GM19328 (cell line): ENCODE measurements around the gene SPSB4.

Experiments used
- ATAC-seq: cut with Tn5 transposase; IDR thresholded peaks from one replicate; pipeline ENCODE4 v1.9.1; 2021; ENCODE audit warnings: mild to moderate bottlenecking, moderate library complexity; ENCODE audit not compliant: unreplicated experiment

The SPSB4 gene

DNA sequence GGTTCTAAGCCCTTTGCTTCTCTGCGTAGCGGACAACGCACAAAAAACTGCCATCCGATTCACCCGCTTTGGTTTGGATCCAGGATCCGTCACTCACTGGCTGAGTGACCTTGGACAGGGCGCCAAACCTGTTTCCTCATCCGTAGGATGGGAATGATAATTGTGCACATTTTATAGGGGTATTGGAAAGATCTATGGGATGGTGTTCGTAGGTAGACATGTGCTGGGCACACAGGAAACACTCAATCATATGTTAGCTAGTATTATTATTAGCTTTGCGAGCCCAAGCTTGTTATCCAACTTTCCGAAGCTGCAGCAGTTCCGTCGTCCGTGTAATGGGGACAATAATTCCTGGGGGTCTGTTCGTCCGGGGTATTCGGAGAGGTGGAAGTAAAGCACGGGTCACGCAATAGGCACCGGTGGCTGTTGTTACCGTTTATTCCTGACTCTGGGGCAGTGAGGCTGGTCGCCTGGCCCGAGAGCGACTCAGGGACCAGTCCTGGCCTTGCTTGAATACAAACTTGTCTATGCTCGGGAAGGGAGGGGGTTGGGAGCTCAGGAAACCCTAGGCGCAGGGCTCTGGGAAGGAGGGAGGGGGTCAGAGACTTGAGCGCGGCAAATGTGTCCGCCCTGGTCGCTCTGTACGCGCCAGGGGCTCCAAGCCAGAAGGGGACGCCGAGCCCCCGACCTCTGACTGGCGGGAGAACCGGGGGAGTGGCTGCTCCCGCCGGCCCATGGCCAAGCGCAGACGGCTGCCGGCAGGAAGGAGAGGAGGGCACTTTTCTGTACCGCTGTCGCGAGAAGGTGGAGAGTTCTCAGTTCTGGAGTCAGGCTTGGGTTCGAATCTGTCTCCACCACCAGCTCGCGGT lies 1.3 kb downstream of the SPSB4 start:
- ATAC-seq: no peak

DNA sequence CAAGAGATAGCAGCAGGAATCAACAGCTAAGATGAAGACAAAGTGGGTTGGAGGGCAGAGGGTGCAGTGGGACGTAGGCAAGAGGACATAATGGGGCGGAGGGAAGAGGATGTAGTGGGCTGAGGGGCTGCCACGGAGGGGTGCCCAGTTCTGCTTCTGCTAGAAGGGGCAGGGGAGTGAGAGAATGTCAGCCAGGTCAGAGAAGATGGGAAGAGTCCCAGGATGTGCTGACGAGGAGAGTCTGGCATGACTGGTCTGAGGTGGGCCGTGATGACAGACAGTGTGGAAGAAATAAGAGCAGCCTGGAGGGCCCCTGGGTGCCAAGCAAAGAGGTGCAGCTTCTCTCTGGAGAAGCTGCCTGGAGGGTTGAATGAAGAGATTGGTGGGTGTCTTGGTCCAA lies 4.0 kb downstream of the SPSB4 start:
- ATAC-seq: no peak

- no peak for ATAC-seq
Measured at GRCh38 chr3:141055536-141056445, 4.6 kb downstream of the SPSB4 start.

- no peak for ATAC-seq
Measured at GRCh38 chr3:141056751-141057171, 5.6 kb downstream of the SPSB4 start.

- no peak for ATAC-seq
Measured at GRCh38 chr3:141057436-141057835, 6.3 kb downstream of the SPSB4 start.

DNA sequence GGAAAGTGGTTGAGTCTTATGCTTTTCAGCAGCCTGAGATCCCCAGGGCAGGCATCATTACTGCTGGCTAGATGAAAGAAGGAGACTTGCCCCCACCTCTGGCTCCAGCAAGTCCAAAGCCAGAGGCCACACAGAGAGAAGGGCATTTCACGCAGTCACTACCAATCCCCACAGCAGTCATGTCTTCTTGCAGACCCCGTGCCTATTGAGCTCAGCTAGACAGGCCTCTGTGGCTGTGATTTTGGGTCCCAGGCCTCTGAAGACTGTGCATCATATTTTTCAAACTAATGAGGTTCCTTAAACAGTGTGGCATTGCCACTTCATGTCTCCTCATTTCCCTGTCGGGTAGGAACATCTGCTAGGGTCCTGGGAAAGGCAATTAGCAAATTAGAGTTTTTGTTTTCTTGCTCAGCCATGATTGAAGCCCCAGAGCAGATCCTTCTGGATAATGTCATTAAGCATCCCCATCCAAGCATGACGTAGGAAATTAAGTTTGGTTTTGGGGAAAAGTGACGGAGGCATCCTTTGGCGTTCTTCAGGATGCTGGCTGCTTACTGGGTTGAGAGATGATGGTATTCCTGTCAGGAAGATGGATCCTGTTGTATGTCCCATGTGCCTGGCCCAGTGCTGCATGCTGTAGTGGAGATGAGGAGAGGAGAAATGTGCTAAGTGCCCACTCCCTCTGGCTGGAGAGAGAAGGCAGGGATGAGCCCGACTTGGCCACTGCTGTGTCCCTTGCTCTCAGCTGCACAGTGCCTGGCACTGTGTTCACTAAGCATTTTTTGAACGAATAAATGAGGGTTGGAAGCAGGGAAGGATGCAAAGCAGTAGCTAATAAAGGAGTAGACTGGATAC lies 7.0 kb downstream of the SPSB4 start:
- ATAC-seq: no peak

GRCh38 chr3:141058996-141059395 lies 7.8 kb downstream of the SPSB4 start:
- no peak for ATAC-seq

- no peak for ATAC-seq
Measured at GRCh38 chr3:141059816-141060215, 8.7 kb downstream of the SPSB4 start.

GRCh38 chr3:141060327-141060726 lies 9.2 kb downstream of the SPSB4 start:
- ATAC-seq: no peak

DNA sequence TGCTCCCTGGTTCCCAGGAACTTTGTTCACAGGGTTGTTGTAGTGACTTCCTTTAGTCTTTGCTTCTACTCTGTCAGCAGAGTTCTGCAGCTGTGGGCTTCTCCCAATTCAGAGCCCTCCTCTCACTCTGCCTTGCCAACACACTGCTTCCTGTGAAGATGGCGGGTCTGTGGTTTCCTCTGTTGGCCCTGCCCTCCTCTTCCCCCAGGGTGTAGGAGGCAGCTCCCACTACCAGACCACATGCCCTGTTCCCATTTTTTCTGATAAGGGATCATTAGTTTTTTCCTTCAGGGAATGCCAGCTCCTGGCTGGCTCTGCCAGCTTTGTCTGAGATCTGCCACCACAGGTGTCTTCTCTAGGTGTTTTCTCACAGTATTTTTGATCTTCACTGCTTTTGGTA lies 12.7 kb downstream of the SPSB4 start:
- ATAC-seq: no peak

- no peak for ATAC-seq
Measured at GRCh38 chr3:141064255-141064926, 13.2 kb downstream of the SPSB4 start.

GRCh38 chr3:141065258-141065657 lies 14.1 kb downstream of the SPSB4 start:
- no peak for ATAC-seq

DNA sequence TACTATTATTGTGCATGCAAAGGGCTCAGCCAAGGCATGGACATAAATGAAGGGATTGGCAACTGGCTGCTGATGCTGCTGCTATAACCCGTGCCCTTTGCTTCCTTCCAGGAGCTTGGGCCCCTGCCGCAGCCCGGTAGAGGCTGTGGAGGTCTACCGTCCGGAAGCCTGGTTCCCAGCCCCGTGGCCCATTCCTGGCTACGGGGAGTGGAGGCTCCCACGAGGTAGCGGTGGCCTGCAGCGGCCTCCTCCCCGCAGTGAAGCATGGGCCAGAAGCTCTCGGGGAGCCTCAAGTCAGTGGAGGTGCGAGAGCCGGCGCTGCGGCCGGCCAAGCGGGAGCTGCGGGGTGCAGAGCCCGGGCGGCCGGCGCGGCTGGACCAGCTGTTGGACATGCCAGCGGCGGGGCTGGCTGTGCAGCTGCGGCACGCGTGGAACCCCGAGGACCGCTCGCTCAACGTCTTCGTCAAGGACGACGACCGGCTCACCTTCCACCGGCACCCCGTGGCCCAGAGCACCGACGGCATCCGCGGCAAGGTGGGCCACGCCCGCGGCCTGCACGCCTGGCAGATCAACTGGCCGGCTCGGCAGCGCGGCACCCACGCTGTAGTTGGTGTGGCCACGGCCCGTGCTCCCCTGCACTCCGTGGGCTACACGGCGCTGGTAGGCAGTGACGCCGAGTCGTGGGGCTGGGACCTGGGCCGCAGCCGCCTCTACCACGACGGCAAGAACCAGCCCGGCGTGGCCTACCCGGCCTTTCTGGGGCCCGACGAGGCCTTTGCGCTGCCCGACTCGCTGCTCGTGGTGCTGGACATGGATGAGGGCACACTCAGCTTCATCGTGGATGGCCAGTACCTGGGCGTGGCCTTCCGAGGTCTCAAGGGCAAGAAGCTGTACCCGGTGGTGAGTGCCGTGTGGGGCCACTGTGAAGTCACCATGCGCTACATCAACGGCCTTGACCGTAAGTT lies 15.0 kb downstream of the SPSB4 start:
- ATAC-seq: no peak

- ATAC-seq: no peak
Measured at GRCh38 chr3:141067206-141067974, 16.2 kb downstream of the SPSB4 start.

GRCh38 chr3:141070229-141070628 lies 19.1 kb downstream of the SPSB4 start:
- ATAC-seq: no peak

GRCh38 chr3:141070727-141071357 lies 19.7 kb downstream of the SPSB4 start:
- no peak for ATAC-seq

DNA sequence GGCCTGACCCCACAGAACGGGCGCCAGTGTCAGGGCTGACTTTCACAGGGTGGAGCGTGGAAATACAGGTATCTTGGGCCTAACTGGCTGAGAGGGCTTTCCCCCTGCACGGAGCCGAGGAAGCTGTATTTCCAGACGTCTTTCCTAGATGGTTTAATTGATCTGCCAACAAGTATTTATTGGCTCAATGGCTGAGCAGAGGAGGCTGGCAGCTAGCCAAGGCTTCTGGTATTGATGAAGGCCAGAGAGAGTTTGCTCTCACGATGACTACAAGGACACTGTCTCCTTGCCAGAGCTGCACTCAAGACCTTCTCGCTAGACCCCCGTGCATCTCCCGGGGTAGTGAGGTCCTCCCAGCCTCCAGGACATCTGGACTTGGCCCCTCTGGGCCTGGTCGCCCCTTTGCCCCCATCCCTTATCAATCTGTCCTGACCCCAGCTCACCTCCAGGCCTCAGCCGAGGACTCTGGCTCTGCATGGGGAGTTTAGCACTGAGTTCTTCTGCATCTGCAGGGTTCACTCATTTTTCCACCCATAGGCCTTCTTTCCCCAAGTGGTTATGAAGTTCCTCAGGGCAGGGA lies 20.6 kb downstream of the SPSB4 start:
- no peak for ATAC-seq

DNA sequence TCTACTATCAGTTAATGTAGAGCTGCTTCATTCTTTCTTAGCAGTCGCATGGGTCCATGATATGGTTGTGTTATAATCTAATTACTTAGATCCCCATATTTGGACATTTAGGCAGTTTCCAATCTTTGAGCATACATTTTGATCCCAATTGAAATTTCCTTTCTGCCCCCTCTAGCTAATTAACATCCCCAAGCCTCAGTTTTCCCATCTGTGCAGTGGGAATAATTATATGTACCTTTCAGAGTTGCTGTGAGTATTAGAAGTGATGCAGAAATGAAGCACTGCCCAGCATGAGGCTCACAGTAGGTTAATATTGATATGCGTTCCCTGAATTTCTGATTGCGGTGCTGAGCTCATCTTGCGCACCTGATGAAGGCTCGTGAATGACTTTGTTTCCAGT lies 21.8 kb downstream of the SPSB4 start:
- ATAC-seq: no peak
